NB4 (cell line): Measurements from ENCODE around the gene TMEM233.

Experiments
- POLR2A ChIP-seq: IDR thresholded peaks from 2 replicates; pipeline ENCODE4 v1.6.1; 2011; ENCODE audit warnings: mild to moderate bottlenecking; ENCODE audit not compliant: insufficient read length; ENCODE audit errors: extremely low read depth
- TF ChIP-seq, protein P1 (sequence below): IDR thresholded peaks from one replicate; pipeline ENCODE4 v1.5.1; 2012; ENCODE audit warnings: low read depth, low read length
- TF ChIP-seq, protein P2 (sequence below): IDR thresholded peaks from 2 replicates; pipeline ENCODE4 v1.6.1; 2011; ENCODE audit warnings: low read depth, low read length

DNA sequence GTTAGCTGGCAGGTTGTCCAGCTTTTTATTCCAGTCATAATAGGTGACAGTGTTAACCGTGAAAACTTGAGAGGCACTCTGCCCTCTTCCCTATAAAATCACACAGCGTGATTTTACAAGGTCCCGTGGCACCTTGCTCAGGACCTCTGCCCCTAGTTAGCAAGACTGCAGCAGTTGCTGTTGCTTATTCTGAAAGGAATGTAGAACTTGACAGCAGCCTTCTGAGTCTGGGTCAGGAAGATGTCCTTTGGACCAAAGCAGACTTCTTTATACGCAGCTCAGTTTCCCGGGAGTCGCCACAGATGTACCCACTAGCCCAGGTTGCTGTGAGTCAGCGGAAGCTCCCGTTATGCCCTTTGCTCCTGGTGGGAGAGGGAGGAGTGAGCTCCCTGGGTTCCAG is 87.5 kb downstream of the TMEM233 start:
- TF ChIP-seq, protein P1, sequence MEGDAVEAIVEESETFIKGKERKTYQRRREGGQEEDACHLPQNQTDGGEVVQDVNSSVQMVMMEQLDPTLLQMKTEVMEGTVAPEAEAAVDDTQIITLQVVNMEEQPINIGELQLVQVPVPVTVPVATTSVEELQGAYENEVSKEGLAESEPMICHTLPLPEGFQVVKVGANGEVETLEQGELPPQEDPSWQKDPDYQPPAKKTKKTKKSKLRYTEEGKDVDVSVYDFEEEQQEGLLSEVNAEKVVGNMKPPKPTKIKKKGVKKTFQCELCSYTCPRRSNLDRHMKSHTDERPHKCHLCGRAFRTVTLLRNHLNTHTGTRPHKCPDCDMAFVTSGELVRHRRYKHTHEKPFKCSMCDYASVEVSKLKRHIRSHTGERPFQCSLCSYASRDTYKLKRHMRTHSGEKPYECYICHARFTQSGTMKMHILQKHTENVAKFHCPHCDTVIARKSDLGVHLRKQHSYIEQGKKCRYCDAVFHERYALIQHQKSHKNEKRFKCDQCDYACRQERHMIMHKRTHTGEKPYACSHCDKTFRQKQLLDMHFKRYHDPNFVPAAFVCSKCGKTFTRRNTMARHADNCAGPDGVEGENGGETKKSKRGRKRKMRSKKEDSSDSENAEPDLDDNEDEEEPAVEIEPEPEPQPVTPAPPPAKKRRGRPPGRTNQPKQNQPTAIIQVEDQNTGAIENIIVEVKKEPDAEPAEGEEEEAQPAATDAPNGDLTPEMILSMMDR, result no peak
- TF ChIP-seq POLR2A, result no peak
- TF ChIP-seq, protein P2, sequence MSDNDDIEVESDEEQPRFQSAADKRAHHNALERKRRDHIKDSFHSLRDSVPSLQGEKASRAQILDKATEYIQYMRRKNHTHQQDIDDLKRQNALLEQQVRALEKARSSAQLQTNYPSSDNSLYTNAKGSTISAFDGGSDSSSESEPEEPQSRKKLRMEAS, result no peak
